CD4-positive, alpha-beta T cell treated with Interferon gamma for 1 hour (primary cell): Measurements from ENCODE around the gene PCDHGA1.

Source experiments
- DNase-seq: peaks from one replicate; pipeline ENCODE4 v3.0.0-alpha.2; 2020

The PCDHGA1 gene

GRCh38 chr5:141465351-141465750, 135.0 kb downstream of the PCDHGA1 start:
- DNase-seq = no peak

- peak; percentile 31 for DNase-seq
Observed at GRCh38 chr5:141475625-141476131, 145.4 kb downstream of the PCDHGA1 start, which contains the start of gene PCDHGC3. TSS of gene PCDHGC3 (plus strand) at chr5:141475966. CDS start at chr5:141476117, 151 bp downstream.

GRCh38 chr5:141476132-141476911, 146.0 kb downstream of the PCDHGA1 start:
- no peak for DNase-seq

GRCh38 chr5:141477044-141477575, 146.8 kb downstream of the PCDHGA1 start:
- DNase-seq = no peak

GRCh38 chr5:141477815-141478214, 147.5 kb downstream of the PCDHGA1 start:
- no peak for DNase-seq

GRCh38 chr5:141478321-141478945, 148.1 kb downstream of the PCDHGA1 start:
- no peak for DNase-seq

GRCh38 chr5:141479776-141480175, 149.5 kb downstream of the PCDHGA1 start:
- no peak for DNase-seq

GRCh38 chr5:141483902-141484301, 153.6 kb downstream of the PCDHGA1 start:
- DNase-seq = no peak

GRCh38 chr5:141484310-141484640, 154.0 kb downstream of the PCDHGA1 start:
- DNase-seq = no peak

GRCh38 chr5:141484641-141485311, 154.5 kb downstream of the PCDHGA1 start, which contains the start of gene PCDHGC4:
TSS of gene PCDHGC4 (plus strand) at chr5:141485030. CDS start at chr5:141485174, 144 bp downstream.
- DNase-seq = no peak

- DNase-seq = no peak
Observed at GRCh38 chr5:141485321-141486055, 155.2 kb downstream of the PCDHGA1 start.

- no peak for DNase-seq
Observed at GRCh38 chr5:141486091-141486490, 155.8 kb downstream of the PCDHGA1 start.

GRCh38 chr5:141487131-141487530, 156.8 kb downstream of the PCDHGA1 start:
- no peak for DNase-seq

- no peak for DNase-seq
Observed at GRCh38 chr5:141488591-141489561, 158.6 kb downstream of the PCDHGA1 start, which contains the start of gene PCDHGC5. TSS of gene PCDHGC5 (plus strand) at chr5:141489081. CDS start at chr5:141489241, 160 bp downstream.

- DNase-seq = no peak
Observed at GRCh38 chr5:141489841-141490240, 159.5 kb downstream of the PCDHGA1 start.

- no peak for DNase-seq
Observed at GRCh38 chr5:141490271-141490670, 160.0 kb downstream of the PCDHGA1 start.

- DNase-seq = no peak
Observed at GRCh38 chr5:141490771-141491170, 160.5 kb downstream of the PCDHGA1 start.

- no peak for DNase-seq
Observed at GRCh38 chr5:141491323-141492167, 161.2 kb downstream of the PCDHGA1 start.

- DNase-seq = no peak
Observed at GRCh38 chr5:141492168-141492885, 162.0 kb downstream of the PCDHGA1 start.
